Stimulated activated CD4-positive, alpha-beta T cell treated with anti-CD3 and anti-CD28 coated beads, Interleukin-1b, Interleukin-23, amount 100 ng/mL, for 4 hours (primary cell): ENCODE data around the gene SPATA17.

Experiments used
- DNase-seq, 2 donors: peaks; one replicate each; pipeline ENCODE4 v3.0.0-alpha.2; 2020; ENCODE audit warnings: low read depth in 2 of 2

The SPATA17 gene

DNA sequence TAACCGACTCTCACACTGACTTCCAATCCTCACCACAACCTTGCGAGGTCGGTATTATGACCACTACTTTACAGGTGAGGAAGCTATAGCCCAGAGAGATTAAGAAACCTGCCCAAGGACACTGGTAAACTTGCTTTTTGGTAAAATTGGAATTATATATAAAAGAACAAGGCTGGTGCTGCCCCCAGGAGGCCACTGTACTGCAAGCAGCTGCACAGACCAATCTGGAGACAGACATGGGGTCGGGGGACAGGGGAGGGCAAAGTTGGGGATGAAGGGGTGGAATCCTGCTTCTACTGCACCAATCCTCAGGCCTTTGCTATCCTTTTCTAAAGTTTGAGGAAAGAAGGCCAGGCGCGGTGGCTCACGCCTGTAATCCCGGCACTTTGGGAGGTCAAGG is 280.8 kb downstream of the SPATA17 start:
- no peak for DNase-seq

DNA sequence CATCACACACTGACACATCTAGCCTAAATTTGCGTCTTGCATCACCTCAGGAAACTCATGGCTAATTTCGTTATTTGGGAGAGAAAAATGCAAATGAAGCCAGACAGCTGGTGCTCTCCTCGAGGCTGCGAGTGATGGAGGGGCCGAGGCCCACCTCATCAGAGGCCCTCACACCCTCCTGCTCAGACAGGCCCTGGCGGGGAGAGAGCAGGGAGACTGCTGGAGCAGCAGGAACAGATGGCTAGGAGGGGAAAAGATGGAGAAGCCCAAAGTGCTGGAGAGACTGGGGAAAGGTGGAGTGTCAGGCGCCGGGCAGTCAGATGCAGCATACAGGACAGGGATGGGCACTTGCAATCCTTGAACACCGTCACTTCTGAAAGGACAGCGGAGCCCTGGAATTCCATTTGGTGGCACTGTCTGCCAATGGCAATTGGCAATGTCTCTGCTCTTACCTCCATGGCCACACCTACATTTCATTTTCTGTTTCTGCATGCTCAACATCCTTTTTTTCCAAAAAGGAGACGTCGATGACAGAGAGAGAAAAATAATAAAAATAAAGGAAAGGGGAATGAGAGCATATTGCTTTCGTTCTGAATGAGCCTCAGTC is 286.2 kb downstream of the SPATA17 start:
- DNase-seq: no peak

DNA sequence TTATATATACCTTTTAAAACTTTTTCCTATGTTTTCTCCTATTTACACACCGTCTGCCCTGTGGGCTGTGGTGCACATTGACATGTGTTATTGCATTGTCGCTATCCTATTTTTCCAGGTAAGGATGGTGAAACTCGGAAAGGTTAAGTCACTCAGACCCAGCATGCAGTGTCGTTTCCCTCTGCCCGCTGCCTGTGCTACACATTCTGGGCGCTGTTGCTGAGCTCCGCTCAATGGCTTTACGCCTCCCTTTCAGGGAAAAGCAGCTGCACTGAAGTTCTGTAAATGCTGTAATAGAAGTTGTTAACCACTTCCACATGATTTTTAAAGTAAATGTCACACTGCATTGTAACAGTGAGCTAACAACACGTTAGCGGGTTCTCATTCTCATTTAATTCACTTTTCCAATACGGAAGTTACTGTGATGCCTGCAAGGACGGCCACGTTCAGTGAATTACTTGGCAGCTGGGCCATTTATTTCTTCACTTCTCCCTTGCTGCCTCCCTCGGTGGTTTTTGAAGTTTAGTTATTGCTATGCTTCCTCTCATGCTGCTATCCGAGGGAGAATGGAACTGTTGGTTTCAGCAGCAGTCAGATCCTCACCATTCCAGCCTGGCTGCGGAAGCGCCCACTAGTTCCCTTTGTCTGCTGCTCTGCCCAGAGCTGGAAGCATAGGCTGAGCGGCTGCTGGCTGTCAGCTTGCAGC is 288.7 kb downstream of the SPATA17 start:
- DNase-seq: no peak
